H1 (cell line): Measurements from ENCODE around the gene SHCBP1L. TPM values are rescaled to one million over a fixed set of nuclear protein-coding genes. Genes with fewer than 3 reads are reported as not detected.

ENCODE experiments used
- CTCF ChIA-PET: fragments of 300-600 bp; sonication (Branson Sonifier 250); formaldehyde crosslinking; loops from one replicate; lab custom pipeline; 2021; ENCODE audit not compliant: partially characterized antibody; lab: Charles Lee
- POLR2A ChIA-PET: fragments of 300-600 bp; sonication (Branson Sonifier 250); formaldehyde crosslinking; loops from one replicate; lab custom pipeline; 2021; ENCODE audit warnings: inconsistent platforms; ENCODE audit not compliant: partially characterized antibody; lab: Charles Lee
- DNase-seq, 2 experiments: peaks; one replicate each; pipeline versions ENCODE4 v3.0.0 to v3.0.0-alpha.2; 2010 to 2022; ENCODE audit warnings: low spot score in 2 of 2, low read depth in 1 of 2, mixed read lengths in 1 of 2
- FAIRE-seq: peaks from 2 replicates; lab custom pipeline; 2011; peaks lifted over from hg19 to GRCh38; lab: Jason Lieb, UNC
- H2AFZ ChIP-seq: 2 replicates; pipeline ENCODE4 v1.8.1; 2012; ENCODE audit warnings: low read length, inconsistent platforms
- H2AK5ac ChIP-seq: 2 replicates; pipeline ENCODE4 v1.6.1; 2013; ENCODE audit warnings: low read depth, low read length
- H2BK120ac ChIP-seq: replicated peaks from 2 replicates; pipeline ENCODE3; 2013; ENCODE audit warnings: low read depth, low read length, inconsistent platforms
- H2BK12ac ChIP-seq: 2 replicates; pipeline ENCODE4 v1.6.1; 2013; ENCODE audit warnings: low read depth, low read length
- H2BK15ac ChIP-seq: 2 replicates; pipeline ENCODE4 v1.6.1; 2013; ENCODE audit warnings: low read length
- H2BK20ac ChIP-seq: 2 replicates; pipeline ENCODE4 v1.6.1; 2013; ENCODE audit warnings: low read length
- H2BK5ac ChIP-seq: 2 replicates; pipeline ENCODE4 v1.6.1; 2013; ENCODE audit warnings: low read depth, low read length
- H3K14ac ChIP-seq: 2 replicates; pipeline ENCODE4 v1.6.1; 2013; ENCODE audit warnings: inconsistent platforms; ENCODE audit not compliant: insufficient read length
- H3K18ac ChIP-seq: 2 replicates; pipeline ENCODE4 v1.6.1; 2013; ENCODE audit warnings: low read length; ENCODE audit errors: extremely low read depth
- H3K23ac ChIP-seq: 2 replicates; pipeline ENCODE4 v1.6.1; 2013; ENCODE audit warnings: inconsistent platforms; ENCODE audit not compliant: insufficient read length
- H3K23me2 ChIP-seq: 2 replicates; pipeline ENCODE4 v1.6.1; 2013; ENCODE audit warnings: low read depth, low read length
- H3K27ac ChIP-seq: 2 replicates; pipeline ENCODE4 v1.6.1; 2011; ENCODE audit warnings: low read depth, low read length, inconsistent platforms
- H3K27me3 ChIP-seq, 4 experiments: replicated peaks in 1 of 4; 1 replicate in 1 of 4; 2 replicates in 3 of 4; pipeline versions ENCODE4 v1.6.1 to v1.8.1; 2011 to 2013; ENCODE audit warnings: low read length in 3 of 4, mild to moderate bottlenecking in 3 of 4, inconsistent platforms in 2 of 4, mixed read lengths in 2 of 4, moderate library complexity in 1 of 4; ENCODE audit not compliant: control insufficient read depth in 3 of 4, insufficient read depth in 3 of 4; ENCODE audit errors: extremely low read depth in 1 of 4
- H3K36me3 ChIP-seq, 4 experiments: 2 replicates each; pipeline versions ENCODE4 v1.6.1 to v1.8.1; 2011 to 2013; ENCODE audit warnings: mild to moderate bottlenecking in 4 of 4, low read length in 3 of 4, moderate library complexity in 2 of 4, control low read depth in 1 of 4, inconsistent platforms in 1 of 4; ENCODE audit not compliant: insufficient read depth in 4 of 4, control insufficient read depth in 2 of 4
- H3K4ac ChIP-seq: replicated peaks from 2 replicates; pipeline ENCODE3; 2013; ENCODE audit warnings: low read length, low read depth, mixed read lengths, inconsistent platforms; ENCODE audit not compliant: insufficient read length
- H3K4me1 ChIP-seq, 4 experiments: replicated peaks in 1 of 4; 1 replicate in 1 of 4; 2 replicates in 3 of 4; pipeline versions ENCODE4 v1.6.1 to v1.8.1; 2011 to 2013; ENCODE audit warnings: low read length in 3 of 4, inconsistent platforms in 2 of 4, mixed read lengths in 1 of 4; ENCODE audit not compliant: insufficient read depth in 4 of 4, control insufficient read depth in 3 of 4
- H3K4me2 ChIP-seq, 2 experiments: 2 replicates each; pipeline versions ENCODE4 v1.6.1 to v1.8.1; 2011 to 2013; ENCODE audit warnings: low read depth in 2 of 2, low read length in 2 of 2, control low read depth in 1 of 2, inconsistent platforms in 1 of 2, mild to moderate bottlenecking in 1 of 2; ENCODE audit not compliant: insufficient read depth in 1 of 2
- H3K4me3 ChIP-seq, 4 experiments: fragments of 200-600, 300-600 bp in 1 of 4; sonication (generic), shearing (Covaris generic), sonication (Bioruptor Twin) in 1 of 4; 2 replicates each; pipeline versions ENCODE4 v1.5.1 to v1.8.1; 2011 to 2016; ENCODE audit warnings: low read length in 4 of 4, low read depth in 3 of 4, control low read depth in 2 of 4, inconsistent platforms in 2 of 4, mild to moderate bottlenecking in 2 of 4, mixed read lengths in 1 of 4, moderate library complexity in 1 of 4; ENCODE audit not compliant: insufficient read depth in 2 of 4; ENCODE audit errors: extremely low read depth in 1 of 4
- H3K56ac ChIP-seq: replicated peaks from 2 replicates; pipeline ENCODE3; 2013; ENCODE audit warnings: low read depth, mild to moderate bottlenecking, mixed read lengths, low read length, inconsistent platforms; ENCODE audit not compliant: insufficient read length
- H3K79me1 ChIP-seq: 2 replicates; pipeline ENCODE4 v1.6.1; 2013; ENCODE audit warnings: low read depth, low read length, control low read depth
- H3K79me2 ChIP-seq, 2 experiments: 2 replicates each; pipeline versions ENCODE4 v1.6.1 to v1.8.1; 2012 to 2013; ENCODE audit warnings: low read length in 2 of 2, mild to moderate bottlenecking in 2 of 2, inconsistent platforms in 1 of 2; ENCODE audit not compliant: insufficient read depth in 2 of 2, control insufficient read depth in 1 of 2
- H3K9ac ChIP-seq, 4 experiments: replicated peaks in 1 of 4; 1 replicate in 1 of 4; 2 replicates in 3 of 4; pipeline versions ENCODE4 v1.6.1 to v1.8.1; 2011 to 2013; ENCODE audit warnings: low read depth in 3 of 4, low read length in 3 of 4, control low read depth in 2 of 4, mild to moderate bottlenecking in 2 of 4, moderate library complexity in 2 of 4, inconsistent platforms in 1 of 4; ENCODE audit errors: extremely low read depth in 1 of 4
- H3K9me3 ChIP-seq, 2 experiments: 2 replicates each; pipeline versions ENCODE4 v1.6.1 to v1.8.1; 2012 to 2013; ENCODE audit warnings: mild to moderate bottlenecking in 2 of 2, moderate library complexity in 2 of 2, control low read depth in 1 of 2, inconsistent platforms in 1 of 2, low read depth in 1 of 2, low read length in 1 of 2, mixed read lengths in 1 of 2; ENCODE audit not compliant: insufficient read depth in 2 of 2
- H4K20me1 ChIP-seq, 2 experiments: replicated peaks in 1 of 2; 2 replicates each; pipeline versions ENCODE3 to v1.8.1; 2011 to 2013; ENCODE audit warnings: inconsistent platforms in 2 of 2, low read length in 2 of 2, mild to moderate bottlenecking in 1 of 2; ENCODE audit not compliant: insufficient read depth in 2 of 2, control insufficient read depth in 1 of 2
- H4K5ac ChIP-seq: 2 replicates; pipeline ENCODE4 v1.6.1; 2013; ENCODE audit warnings: low read length, low read depth, mixed read lengths, inconsistent platforms; ENCODE audit not compliant: insufficient read length
- H4K8ac ChIP-seq: 2 replicates; pipeline ENCODE4 v1.8.0; 2013; ENCODE audit warnings: mild to moderate bottlenecking, moderate library complexity, low read length, inconsistent platforms; ENCODE audit not compliant: insufficient read depth; ENCODE audit errors: extremely low read depth
- H4K91ac ChIP-seq: replicated peaks from 2 replicates; pipeline ENCODE3; 2013; ENCODE audit warnings: low read length, mixed read lengths, inconsistent platforms; ENCODE audit not compliant: insufficient read length
- POLR2AphosphoS5 ChIP-seq: IDR thresholded peaks from 2 replicates; pipeline ENCODE4 v1.6.1; 2011; ENCODE audit warnings: low read depth, low read length
- SP2 ChIP-seq: IDR thresholded peaks from 2 replicates; pipeline ENCODE4 v1.6.1; 2012; ENCODE audit warnings: mild to moderate bottlenecking, low read length, inconsistent platforms
- WGBS, 2 experiments: shearing (Covaris generic) in 1 of 2; methylation state at CpG; one replicate each; pipeline versions ENCODE4 v1.1.6 to v1.1.7; 2013 to 2015; ENCODE audit warnings: low lambda C conversion rate in 2 of 2, mixed read lengths in 2 of 2, inconsistent platforms in 1 of 2, low coverage in 1 of 2, missing lambda C conversion rate in 1 of 2; ENCODE audit not compliant: insufficient replicate concordance in 2 of 2, insufficient coverage in 1 of 2, insufficient read length in 1 of 2; ENCODE audit errors: extremely low coverage in 1 of 2, missing lambda C conversion rate in 1 of 2; 5-methylcytosine and 5-hydroxymethylcytosine counted together
- polyA plus RNA-seq, 7 experiments: library from polyadenylated mRNA; depleted of rRNA in 3 of 7; stranded (reverse) in 5 of 7; unstranded in 2 of 7; fragments of >200 nt in 5 of 7; fragments of 200-250 nt in 2 of 7; gene quantifications; 1 replicate in 5 of 7; 2 replicates in 1 of 7; 4 replicates in 1 of 7; pipeline versions ENCODE4 v1.2.1 to v1.2.3, GENCODE V29; 2011 to 2013; ENCODE audit warnings: missing spikeins in 2 of 7, mixed read lengths in 2 of 7
- total RNA-seq: library from RNA; stranded (reverse); fragmentation: NEBNext Ultra II Directional; extraction: Animal tissue kit (Norgen Biotek cat#: 25700); gene quantifications from 2 replicates; pipeline ENCODE4 v1.2.1, GENCODE V29; 2021

SHCBP1L gene
- total and polyA plus RNA-seq, 2 of the 8 experiments (the other 6 are each of a cell fraction or from before 2014, with no cell fraction given), result not detected

GRCh38 chr1:182886985-182887384 is 66.0 kb downstream of the SHCBP1L start:
- no peak overlapping the region for H3K56ac ChIP-seq
- TF ChIP-seq SP2, result no peak
- TF ChIP-seq POLR2AphosphoS5, result peak; percentile 20; the same call in 1 of the 2 replicates
- H4K91ac ChIP-seq, result no peak overlapping the region
- H3K79me1 ChIP-seq, result no peaks in the 10 kb centered on the region
- H2BK12ac ChIP-seq, result no peak overlapping the region
- POLR2A ChIA-PET, result interaction anchor here (0.7 to 4.7 kb wide), 5 partner anchors 9 to 46 kb away, joined by 3 to 34 read pairs (median 20); no protein-coding TSS in a partner anchor
- no peak for FAIRE-seq
- no peak overlapping the region for H2BK120ac ChIP-seq
- no peak overlapping the region for H3K18ac ChIP-seq
- H3K14ac ChIP-seq, result no peak overlapping the region
- H3K9me3 ChIP-seq, result no peaks in the 10 kb centered on the region
- no peak overlapping the region for H2AK5ac ChIP-seq
- H3K4me1 ChIP-seq, result no peaks in the 10 kb centered on the region
- no peak overlapping the region for H4K8ac ChIP-seq
- peaks cover 22 to 68% (median 60%) of the 10 kb centered on the region in 4 experiments; a peak in 7 of 8 replicates for H3K36me3 ChIP-seq
- CTCF ChIA-PET, result no interaction called here
- no peak overlapping the region for H3K4ac ChIP-seq
- H2BK15ac ChIP-seq, result no peak overlapping the region
- no peak overlapping the region for H2BK20ac ChIP-seq
- H3K23ac ChIP-seq, result no peak overlapping the region
- no peaks in the 10 kb centered on the region; the same call in 1 of the 2 replicates for H3K23me2 ChIP-seq
- no peak for DNase-seq
- no peak overlapping the region for H3K4me3 ChIP-seq
- H3K27me3 ChIP-seq, result no peaks in the 10 kb centered on the region
- no peak overlapping the region for H2AFZ ChIP-seq
- no peak overlapping the region for H3K9ac ChIP-seq
- no peak overlapping the region for H3K27ac ChIP-seq
- 92% methylated on average over 11 of the region's 11 CpGs; no CpG with 5 or more reads in 1 of the 2 experiments for WGBS, 2 experiments
- no peak overlapping the region for H3K4me2 ChIP-seq
- no peak overlapping the region for H2BK5ac ChIP-seq
- no peak overlapping the region for H4K5ac ChIP-seq
- H4K20me1 ChIP-seq, result peaks cover 6 to 11% of the 10 kb centered on the region in 2 experiments
- H3K79me2 ChIP-seq, result no peaks in the 10 kb centered on the region
